GM12878 (cell line): Measurements from ENCODE around the gene B4GALT3. TPM values are rescaled to one million over a fixed set of nuclear protein-coding genes. Genes with fewer than 3 reads are reported as not detected.

Experiments
- ATAC-seq: fragments of 200-7000 bp; cut with Tn5 transposase; 3 replicates; pipeline ENCODE4 v1.9.1; 2020; ENCODE audit warnings: mild to moderate bottlenecking, moderate library complexity
- BruUV-seq: library from RNA; stranded (reverse); fragments of 400-500 nt; replicated peaks from 2 replicates; lab custom pipeline; 2021; lab: Mats Ljungman, UMichigan
- CTCF ChIA-PET: fragments of 300-600 bp; sonication (Branson Sonifier 250); formaldehyde crosslinking; extraction: SDS; loops from one replicate; lab custom pipeline; 2021; ENCODE audit warnings: inconsistent platforms; lab: Yijun Ruan, JAX
- POLR2A ChIA-PET: fragments of 350-600 bp; formaldehyde crosslinking; extraction: SDS; loops from one replicate; lab custom pipeline; 2021; ENCODE audit warnings: inconsistent platforms; lab: Charles Lee
- RAD21 ChIA-PET: fragments of 300-600 bp; sonication (Branson Sonifier 250); formaldehyde crosslinking; loops from one replicate; lab custom pipeline; 2023; ENCODE audit warnings: antibody characterized with exemption; ENCODE audit not compliant: unreplicated experiment; lab: Charles Lee
- SMC1A ChIA-PET: fragments of 300-600 bp; sonication (Branson Sonifier 250); formaldehyde crosslinking; loops from one replicate; lab custom pipeline; 2023; ENCODE audit not compliant: unreplicated experiment, uncharacterized antibody; lab: Charles Lee
- DNase-seq: peaks from one replicate; pipeline ENCODE4 v3.0.0-alpha.2; 2011; ENCODE audit warnings: low read depth, low spot score
- FAIRE-seq: peaks from 3 replicates; lab custom pipeline; 2011; peaks lifted over from hg19 to GRCh38; lab: Jason Lieb, UNC
- H2AFZ ChIP-seq: 2 replicates; pipeline ENCODE4 v1.6.0; 2011; ENCODE audit warnings: low read depth, low read length, control low read depth; ENCODE audit not compliant: control insufficient read depth
- H3K27ac ChIP-seq: 2 replicates; pipeline ENCODE4 v1.5.1; 2011; ENCODE audit warnings: control low read depth; ENCODE audit not compliant: control insufficient read depth, insufficient read depth
- H3K27me3 ChIP-seq, 2 experiments: replicated peaks in 1 of 2; 2 replicates each; pipeline versions ENCODE4 v1.6.0 to v1.6.1; 2011; ENCODE audit warnings: low read length in 1 of 2; ENCODE audit not compliant: control insufficient read depth in 2 of 2, insufficient read depth in 2 of 2
- H3K36me3 ChIP-seq, 2 experiments: 2 replicates each; pipeline ENCODE4 v1.5.1; 2011; ENCODE audit warnings: low read length in 1 of 2; ENCODE audit not compliant: control insufficient read depth in 2 of 2, insufficient read depth in 2 of 2
- H3K4me1 ChIP-seq: 2 replicates; pipeline ENCODE4 v1.6.1; 2011; ENCODE audit warnings: mild to moderate bottlenecking, low read length, moderate library complexity, mixed read lengths; ENCODE audit not compliant: control insufficient read depth, insufficient read depth
- H3K4me2 ChIP-seq: 2 replicates; pipeline ENCODE4 v1.6.0; 2011; ENCODE audit warnings: control low read depth; ENCODE audit not compliant: control insufficient read depth, insufficient read depth
- H3K4me3 ChIP-seq: fragments of 200-600 bp; sonication (generic); 2 replicates; pipeline ENCODE4 v1.5.1; 2016
- H3K79me2 ChIP-seq: 2 replicates; pipeline ENCODE4 v1.6.0; 2011; ENCODE audit warnings: low read length; ENCODE audit not compliant: control insufficient read depth, insufficient read depth
- H3K9ac ChIP-seq: 2 replicates; pipeline ENCODE4 v1.8.0; 2011; ENCODE audit warnings: low read length, control low read depth, mixed read lengths; ENCODE audit not compliant: control insufficient read depth, insufficient read depth
- H3K9me3 ChIP-seq: replicated peaks from 3 replicates; pipeline ENCODE4 v1.5.1; 2011; ENCODE audit warnings: mild to moderate bottlenecking, low read length; ENCODE audit not compliant: control insufficient read depth, insufficient read depth
- H4K20me1 ChIP-seq: 2 replicates; pipeline ENCODE4 v1.6.0; 2011; ENCODE audit not compliant: control insufficient read depth, insufficient read depth
- ATF2 ChIP-seq: IDR thresholded peaks from 2 replicates; pipeline ENCODE4 v1.6.1; 2012; ENCODE audit warnings: low read length, inconsistent platforms
- BACH1 ChIP-seq: fragments of 450-650 bp; IDR thresholded peaks from 2 replicates; pipeline ENCODE4 v1.6.1; 2017; ENCODE audit warnings: mild to moderate bottlenecking, borderline replicate concordance
- BMI1 ChIP-seq: fragments of 450-650 bp; IDR thresholded peaks from 2 replicates; pipeline ENCODE4 v1.6.1; 2016; ENCODE audit warnings: mild to moderate bottlenecking, moderate library complexity, borderline replicate concordance
- CEBPB ChIP-seq, 2 experiments: fragments of 150-350 bp in 1 of 2; IDR thresholded peaks; 2 replicates each; pipeline ENCODE4 v1.6.1; 2012 to 2014; ENCODE audit warnings: low read depth in 2 of 2, low read length in 2 of 2, borderline replicate concordance in 1 of 2, inconsistent platforms in 1 of 2
- ETV6 ChIP-seq, 2 experiments: fragments of 450-650 bp in 1 of 2; IDR thresholded peaks in 1 of 2; conservative IDR thresholded peaks in 1 of 2; 2 replicates each; pipeline ENCODE4 v1.6.1; 2014; ENCODE audit warnings: antibody characterized with exemption in 1 of 2, borderline replicate concordance in 1 of 2, low read depth in 1 of 2, mild to moderate bottlenecking in 1 of 2, moderate library complexity in 1 of 2
- POLR2AphosphoS2 ChIP-seq: IDR thresholded peaks from 2 replicates; pipeline ENCODE4 v1.6.1; 2011; ENCODE audit warnings: low read depth, mild to moderate bottlenecking, low read length, improper control_type of control experiment, moderate library complexity
- RAD21 ChIP-seq: IDR thresholded peaks from 2 replicates; pipeline ENCODE4 v1.6.1; 2011; ENCODE audit warnings: mild to moderate bottlenecking, low read depth, low read length, moderate library complexity; ENCODE audit not compliant: insufficient read depth
- RFX5 ChIP-seq: IDR thresholded peaks from 2 replicates; pipeline ENCODE4 v1.6.1; 2011; ENCODE audit warnings: low read depth, low read length, improper control_type of control experiment
- SIX5 ChIP-seq: IDR thresholded peaks from 2 replicates; pipeline ENCODE4 v1.6.1; 2011; ENCODE audit warnings: mild to moderate bottlenecking, low read depth, low read length, moderate library complexity; ENCODE audit not compliant: severe bottlenecking
- ZNF207 ChIP-seq: fragments of 450-650 bp; IDR thresholded peaks from 2 replicates; pipeline ENCODE4 v1.6.1; 2014; ENCODE audit warnings: antibody characterized with exemption, mild to moderate bottlenecking, borderline replicate concordance
- WGBS: methylation state at CpG from one replicate; pipeline ENCODE4 v1.1.6; 2016; ENCODE audit warnings: low lambda C conversion rate; ENCODE audit not compliant: insufficient replicate concordance, insufficient coverage; ENCODE audit errors: missing lambda C conversion rate; 5-methylcytosine and 5-hydroxymethylcytosine counted together
- in situ Hi-C: fragments of 300-500 bp; cut with MboI; formaldehyde crosslinking; loops from 9 replicates; pipeline ENCODE4 v1.14.3; 2018; ENCODE audit warnings: mixed read lengths
- intact Hi-C: fragments of 100-400 bp; cut with micrococcal nuclease; formaldehyde crosslinking; loops from one replicate; pipeline ENCODE4 v1.14.2; 2022; ENCODE audit not compliant: unreplicated experiment
- polyA plus RNA-seq, 11 experiments: library from polyadenylated mRNA; depleted of rRNA in 4 of 11; unstranded in 6 of 11; stranded (reverse) in 5 of 11; fragments of >200 nt; fragmentation: Nextera tagmentation in 4 of 11; fragmentation: Illumina TruSeq in 1 of 11; extraction: Ambion mirVana in 4 of 11; extraction: Trizol in 1 of 11; gene quantifications; 1 replicate in 1 of 11; 2 replicates in 10 of 11; pipeline versions ENCODE4 v1.2.1 to v1.2.3, GENCODE V29; 2011 to 2016; ENCODE audit warnings: inconsistent platforms in 2 of 11, missing spikeins in 2 of 11, low read depth in 1 of 11
- total RNA-seq, 4 experiments: library from RNA; depleted of rRNA in 3 of 4; stranded (reverse); fragments of >200 nt in 3 of 4; fragmentation: Illumina TruSeq in 1 of 4; extraction: Trizol in 1 of 4; gene quantifications; 2 replicates each; pipeline versions ENCODE4 v1.2.1 to v1.2.3, GENCODE V29; 2013 to 2021
- TF ChIP-seq, protein P1 (sequence below): IDR thresholded peaks from 2 replicates; pipeline ENCODE4 v1.6.1; 2012; ENCODE audit warnings: low read depth, low read length, improper control_type of control experiment

B4GALT3 gene
- total and polyA plus RNA-seq, 10 of the 15 experiments (the other 5 are each of a cell fraction or from before 2014, with no cell fraction given), result 27.1 to 58.9 (median 42.6) TPM

- Histone ChIP-seq H3K4me3 (no peak overlapping the region), H3K4me1 (peaks cover 10% of the 10 kb centered on the region), H3K4me2 (no peak overlapping the region), H3K9ac (no peak overlapping the region), H3K36me3 (peaks cover 10 to 31% of the 10 kb centered on the region in 2 experiments; a peak in 3 of 4 replicates), H2AFZ (no peak overlapping the region), H4K20me1 (no peaks in the 10 kb centered on the region), H3K27me3 (no peaks in the 10 kb centered on the region), H3K79me2 (peaks cover 17% of the 10 kb centered on the region), H3K9me3 (no peaks in the 10 kb centered on the region), H3K27ac (no peak overlapping the region)
- no peak for TF ChIP-seq BACH1
- no peak for TF ChIP-seq CEBPB (IDR thresholded peaks at IDR 0.05; ENCODE audit: borderline replicate concordance in 1 of 2, low read depth in 2 of 2, low read length in 2 of 2)
- DNase-seq (no peak), FAIRE-seq (no peak), ATAC-seq (no peak)
- RAD21 ChIA-PET, result interaction anchor here (1.0 to 6.6 kb wide), 3 partner anchors 19 to 175 kb away, joined by 3 to 72 read pairs (median 5); partner anchors contain the start of gene TOMM40L
- BruUV-seq, result no TSS peak
- CTCF ChIA-PET, result interaction anchor here (0.8 to 13.6 kb wide), 7 partner anchors 13 to 176 kb away, joined by 3 to 385 read pairs (median 16); partner anchors contain the start of genes APOA2, FCER1G, PPOX and TOMM40L
- 85% methylated on average over 8 of the region's 8 CpGs for WGBS
- POLR2A ChIA-PET, result interaction anchor here (1.0 to 1.6 kb wide), 4 partner anchors 12 to 54 kb away, joined by 3 to 4 read pairs (median 4); partner anchors contain the start of genes TOMM40L and UFC1
- intact Hi-C loops, result loop anchor here (5.0 kb wide), 2 partner anchors 85 to 175 kb away; no protein-coding TSS in a partner anchor
- in situ Hi-C loops, result no loop called here
- SMC1A ChIA-PET, result interaction anchor here (0.7 to 8.1 kb wide), 5 partner anchors 14 to 333 kb away, joined by 3 to 66 read pairs (median 55); partner anchors contain the start of gene TOMM40L
These were observed 29.9 kb upstream of the B4GALT3 start for GRCh38 chr1:161207173-161207572.

- H3K9me3 ChIP-seq, result no peaks in the 10 kb centered on the region
- BruUV-seq, result no TSS peak
- POLR2A ChIA-PET, result interaction anchor here (1.0 to 1.6 kb wide), 5 partner anchors 12 to 53 kb away, joined by 3 to 4 read pairs (median 4); partner anchors contain the start of genes PCP4L1, TOMM40L and UFC1
- H3K4me1 ChIP-seq, result peaks cover 10% of the 10 kb centered on the region
- 90% methylated on average over 12 of the region's 12 CpGs for WGBS
- RAD21 ChIA-PET, result interaction anchor here (1.0 to 6.6 kb wide), 3 partner anchors 19 to 176 kb away, joined by 3 to 72 read pairs (median 5); partner anchors contain the start of gene TOMM40L
- CTCF ChIA-PET, result interaction anchor here (0.8 to 13.6 kb wide), 8 partner anchors 12 to 177 kb away, joined by 3 to 385 read pairs (median 10); partner anchors contain the start of genes APOA2, FCER1G, PPOX and TOMM40L
- peaks cover 20% of the 10 kb centered on the region for H3K79me2 ChIP-seq
- H3K36me3 ChIP-seq, result peaks cover 9 to 27% of the 10 kb centered on the region in 2 experiments; a peak in 3 of 4 replicates
- no peaks in the 10 kb centered on the region for H3K27me3 ChIP-seq
- no peak overlapping the region for H2AFZ ChIP-seq
- no peak for FAIRE-seq
- in situ Hi-C loops (no loop called here), intact Hi-C loops (loop anchor here (5.0 kb wide), 2 partner anchors 86 to 176 kb away; no protein-coding TSS in a partner anchor)
- no peaks in the 10 kb centered on the region for H4K20me1 ChIP-seq
- DNase-seq, result no peak
- H3K4me3 ChIP-seq, result no peak overlapping the region
- ATAC-seq, result no peak
- SMC1A ChIA-PET, result interaction anchor here (0.6 to 8.1 kb wide), 9 partner anchors 11 to 333 kb away, joined by 3 to 66 read pairs (median 8); partner anchors contain the start of gene TOMM40L
- no peak overlapping the region for H3K27ac ChIP-seq
- no peak overlapping the region for H3K4me2 ChIP-seq
- no peak overlapping the region for H3K9ac ChIP-seq
- TF ChIP-seq BMI1, result no peak
- TF ChIP-seq ZNF207, result no peak
- TF ChIP-seq ETV6 (conservative IDR thresholded peaks at IDR 0.05 in 1 of 2, IDR thresholded peaks at IDR 0.05 in 1 of 2; ENCODE audit: borderline replicate concordance in 1 of 2, low read depth in 1 of 2), result no peak
- TF ChIP-seq, protein P1, sequence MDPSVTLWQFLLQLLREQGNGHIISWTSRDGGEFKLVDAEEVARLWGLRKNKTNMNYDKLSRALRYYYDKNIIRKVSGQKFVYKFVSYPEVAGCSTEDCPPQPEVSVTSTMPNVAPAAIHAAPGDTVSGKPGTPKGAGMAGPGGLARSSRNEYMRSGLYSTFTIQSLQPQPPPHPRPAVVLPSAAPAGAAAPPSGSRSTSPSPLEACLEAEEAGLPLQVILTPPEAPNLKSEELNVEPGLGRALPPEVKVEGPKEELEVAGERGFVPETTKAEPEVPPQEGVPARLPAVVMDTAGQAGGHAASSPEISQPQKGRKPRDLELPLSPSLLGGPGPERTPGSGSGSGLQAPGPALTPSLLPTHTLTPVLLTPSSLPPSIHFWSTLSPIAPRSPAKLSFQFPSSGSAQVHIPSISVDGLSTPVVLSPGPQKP, result no peak
- no peak for TF ChIP-seq ATF2
- TF ChIP-seq POLR2AphosphoS2, result no peak
- TF ChIP-seq SIX5, result no peak
- TF ChIP-seq RFX5, result no peak
- TF ChIP-seq RAD21, result no peak
These were observed 29.3 kb upstream of the B4GALT3 start for GRCh38 chr1:161206411-161207140.
